Panc1 (cell line): ENCODE results near the gene MPI. TPM values are rescaled to one million over a fixed set of nuclear protein-coding genes. Genes with fewer than 3 reads are reported as not detected.

Experiments used
- ATAC-seq: fragments of 200-7000 bp; cut with Tn5 transposase; 2 replicates; pipeline ENCODE4 v1.9.1; 2020; ENCODE audit warnings: mild to moderate bottlenecking, moderate library complexity
- BruUV-seq: library from RNA; stranded (reverse); fragments of 400-500 nt; replicated peaks from 2 replicates; lab custom pipeline; 2021; lab: Mats Ljungman, UMichigan
- CTCF ChIA-PET: fragments of 300-600 bp; sonication (Branson Sonifier 250); formaldehyde crosslinking; loops from one replicate; lab custom pipeline; 2022; ENCODE audit warnings: antibody characterized with exemption; lab: Charles Lee
- POLR2A ChIA-PET: fragments of 300-600 bp; sonication (Branson Sonifier 250); formaldehyde crosslinking; loops from one replicate; lab custom pipeline; 2022; ENCODE audit warnings: antibody characterized with exemption; lab: Charles Lee
- DNase-seq: peaks from one replicate; pipeline ENCODE4 v3.0.0-alpha.2; 2010; ENCODE audit warnings: low read depth, low spot score
- H3K27ac ChIP-seq: 2 replicates; pipeline ENCODE4 v1.5.1; 2011; ENCODE audit warnings: mild to moderate bottlenecking, low read length, inconsistent platforms
- H3K27me3 ChIP-seq: fragments of 200-500 bp; sonication (Bioruptor generic); 2 replicates; pipeline ENCODE4 v1.6.0; 2014; ENCODE audit warnings: low read length, inconsistent platforms; ENCODE audit not compliant: control insufficient read depth, insufficient read depth
- H3K36me3 ChIP-seq: fragments of 200-500 bp; sonication (Bioruptor generic); 2 replicates; pipeline ENCODE4 v1.5.1; 2014; ENCODE audit warnings: inconsistent platforms, mild to moderate bottlenecking, low read length, moderate library complexity; ENCODE audit not compliant: control insufficient read depth, insufficient read depth
- H3K4me1 ChIP-seq: 2 replicates; pipeline ENCODE4 v1.5.1; 2011; ENCODE audit warnings: inconsistent platforms, mild to moderate bottlenecking, low read length, moderate library complexity; ENCODE audit not compliant: control insufficient read depth, insufficient read depth
- H3K4me3 ChIP-seq, 2 experiments: 2 replicates each; pipeline ENCODE4 v1.5.1; 2011 to 2012; ENCODE audit warnings: low read depth in 2 of 2, low read length in 2 of 2, mild to moderate bottlenecking in 2 of 2, inconsistent platforms in 1 of 2, moderate library complexity in 1 of 2
- H3K9me3 ChIP-seq: fragments of 200-500 bp; sonication (Bioruptor generic); 2 replicates; pipeline ENCODE4 v1.5.1; 2014; ENCODE audit warnings: low read depth, mild to moderate bottlenecking, inconsistent platforms, low read length, moderate library complexity; ENCODE audit not compliant: control insufficient read depth, insufficient read depth
- CTCF ChIP-seq: fragments of 450-650 bp; IDR thresholded peaks from 2 replicates; pipeline ENCODE4 v1.5.1; 2017; ENCODE audit warnings: mild to moderate bottlenecking
- POLR2AphosphoS5 ChIP-seq: IDR thresholded peaks from 2 replicates; pipeline ENCODE4 v1.6.1; 2012; ENCODE audit warnings: mild to moderate bottlenecking, low read depth, low read length, moderate library complexity
- REST ChIP-seq, 2 experiments: IDR thresholded peaks; 2 replicates each; pipeline ENCODE4 v1.6.1; 2011 to 2012; ENCODE audit warnings: low read depth in 2 of 2, control low read depth in 1 of 2, low read length in 1 of 2, mild to moderate bottlenecking in 1 of 2, moderate library complexity in 1 of 2; ENCODE audit not compliant: insufficient read depth in 1 of 2
- SIN3A ChIP-seq: IDR thresholded peaks from 2 replicates; pipeline ENCODE4 v1.6.1; 2012; ENCODE audit warnings: low read depth, mild to moderate bottlenecking, low read length, moderate library complexity, borderline replicate concordance; ENCODE audit not compliant: insufficient read depth
- TCF7L2 ChIP-seq: IDR thresholded peaks from 2 replicates; pipeline ENCODE4 v1.6.1; 2011; ENCODE audit warnings: mild to moderate bottlenecking, low read depth, low read length, inconsistent platforms
- in situ Hi-C: cut with HindIII; loops from 2 replicates; pipeline ENCODE4 v1.10.0; 2016; ENCODE audit warnings: low sequenced_read_pairs, low pct_unique_long_range_greater_than_20kb
- intact Hi-C: fragments of 100-400 bp; cut with micrococcal nuclease; formaldehyde crosslinking; loops from one replicate; pipeline ENCODE4 v1.10.0; 2022; ENCODE audit not compliant: unreplicated experiment
- total RNA-seq: library from RNA; stranded (reverse); gene quantifications from one replicate; pipeline ENCODE4 v1.2.1, GENCODE V29; 2021; ENCODE audit not compliant: unreplicated experiment

Gene MPI
- total RNA-seq, 1 experiment from 2014 or later, result 45.8 TPM

- no TSS peak for BruUV-seq
- H3K9me3 ChIP-seq, result no peaks in the 10 kb centered on the region
- H3K27me3 ChIP-seq, result no peaks in the 10 kb centered on the region
- H3K36me3 ChIP-seq, result peaks cover 4% of the 10 kb centered on the region; the same call in 1 of the 2 replicates
- CTCF ChIA-PET, result no interaction called here
- no peak for DNase-seq
- no peak; the same call in 1 of the 2 replicates for TF ChIP-seq POLR2AphosphoS5
- H3K4me1 ChIP-seq, result no peaks in the 10 kb centered on the region
- no peak overlapping the region for H3K27ac ChIP-seq
- POLR2A ChIA-PET, result interaction anchor here (0.5 to 1.1 kb wide), 3 partner anchors 41 to 71 kb away, joined by 3 to 7 read pairs (median 3); no protein-coding TSS in a partner anchor
- peak; percentile 33; the same call in 1 of the 2 replicates for ATAC-seq
- intact Hi-C loops (no loop called here), in situ Hi-C loops (no loop called here)
- no peak overlapping the region for H3K4me3 ChIP-seq
These were observed 7.5 kb downstream of the MPI start for GRCh38 chr15:74897300-74897701.

- POLR2A ChIA-PET, result interaction anchor here (0.5 kb wide), 1 partner anchor 24 kb away, joined by 5 read pairs; no protein-coding TSS in a partner anchor
- DNase-seq, result peak; percentile 54
- H3K9me3 ChIP-seq, result no peaks in the 10 kb centered on the region
- ATAC-seq, result peak; percentile 52
- BruUV-seq, result no TSS peak
- CTCF ChIA-PET, result interaction anchor here (0.5 to 1.6 kb wide), 12 partner anchors 13 to 238 kb away, joined by 3 to 12 read pairs (median 4); partner anchors contain the start of gene COX5A
- H3K27ac ChIP-seq, result no peak overlapping the region
- H3K4me1 ChIP-seq, result peaks cover 7% of the 10 kb centered on the region; the same call in 1 of the 2 replicates
- peaks cover 18% of the 10 kb centered on the region; the same call in 1 of the 2 replicates for H3K36me3 ChIP-seq
- in situ Hi-C loops, result no loop called here
- H3K27me3 ChIP-seq, result no peaks in the 10 kb centered on the region
- peak; percentile 97 for TF ChIP-seq CTCF
- TF ChIP-seq REST (IDR thresholded peaks at IDR 0.05; ENCODE audit: insufficient read depth in 1 of 2, low read depth in 2 of 2, low read length in 1 of 2), result no peak
- TF ChIP-seq TCF7L2, result no peak
- peak; percentile 18; the same call in 1 of the 2 replicates for TF ChIP-seq POLR2AphosphoS5
- H3K4me3 ChIP-seq, result no peak overlapping the region
- intact Hi-C loops, result no loop called here
These were observed 11.8 kb downstream of the MPI start for GRCh38 chr15:74901612-74902063.

GRCh38 chr15:74902295-74903075 is 12.6 kb downstream of the MPI start:
- in situ Hi-C loops, result no loop called here
- intact Hi-C loops, result no loop called here
- CTCF ChIA-PET, result interaction anchor here (0.6 to 1.6 kb wide), 7 partner anchors 12 to 132 kb away, joined by 3 to 12 read pairs (median 5); partner anchors contain the start of gene COX5A
- Histone ChIP-seq H3K4me3 (no peak overlapping the region), H3K36me3 (peaks cover 18% of the 10 kb centered on the region; the same call in 1 of the 2 replicates), H3K4me1 (peaks cover 12% of the 10 kb centered on the region), H3K27me3 (no peaks in the 10 kb centered on the region), H3K9me3 (no peaks in the 10 kb centered on the region), H3K27ac (no peak overlapping the region)
- TF ChIP-seq POLR2AphosphoS5, result no peak
- TF ChIP-seq SIN3A, result no peak
- no peak for TF ChIP-seq REST (IDR thresholded peaks at IDR 0.05; ENCODE audit: insufficient read depth in 1 of 2, low read depth in 2 of 2, low read length in 1 of 2)
- TF ChIP-seq TCF7L2, result no peak
- no peak for TF ChIP-seq CTCF
- POLR2A ChIA-PET, result interaction anchor here (0.5 kb wide), 1 partner anchor 23 kb away, joined by 5 read pairs; no protein-coding TSS in a partner anchor
- no TSS peak for BruUV-seq
- no peak for DNase-seq
- ATAC-seq, result no peak
